HG03045 (cell line): ENCODE data around the gene SAC3D1.

ENCODE experiments used
- ATAC-seq: cut with Tn5 transposase; IDR thresholded peaks from one replicate; pipeline ENCODE4 v1.9.1; 2021; ENCODE audit warnings: mild to moderate bottlenecking, moderate library complexity; ENCODE audit not compliant: unreplicated experiment

Gene SAC3D1

DNA sequence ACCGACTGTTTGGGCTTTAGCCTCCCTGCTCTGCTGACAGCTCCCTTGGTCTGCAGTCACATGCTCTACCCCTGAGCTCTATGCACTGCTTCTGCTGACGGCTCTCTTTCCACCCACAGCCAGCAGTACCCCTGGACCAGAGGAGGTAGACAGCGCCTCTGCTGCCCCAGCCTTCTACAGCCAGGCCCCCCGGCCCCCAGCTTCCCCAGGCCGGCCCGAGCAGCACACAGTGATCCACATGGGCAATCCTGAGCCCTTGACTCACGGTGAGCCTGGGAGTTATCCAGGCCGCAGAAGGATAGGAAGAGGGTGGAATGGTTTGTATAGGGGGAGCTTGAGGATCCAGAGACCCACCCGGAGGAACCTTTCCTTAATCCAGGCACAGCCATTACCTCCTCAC is 45.8 kb downstream of the SAC3D1 start:
- no peak for ATAC-seq

DNA sequence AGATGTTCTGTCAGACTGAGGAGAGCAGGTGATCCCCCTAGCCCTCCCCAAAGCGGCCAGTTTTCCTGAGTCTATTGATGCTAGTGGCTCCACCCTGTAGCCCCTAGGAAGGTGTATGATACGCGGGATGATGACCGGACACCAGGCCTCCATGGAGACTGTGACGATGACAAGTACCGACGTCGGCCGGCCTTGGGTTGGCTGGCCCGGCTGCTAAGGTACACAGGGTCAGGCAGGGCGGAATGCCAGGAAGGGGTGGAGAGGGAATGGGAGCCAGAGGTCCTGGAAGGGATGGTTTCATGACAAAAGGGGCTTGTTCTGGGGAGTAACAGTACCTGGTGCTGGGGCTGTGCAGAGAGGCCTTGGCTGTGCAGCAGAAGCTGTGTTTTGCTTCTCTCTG is 46.2 kb downstream of the SAC3D1 start:
- no peak for ATAC-seq

DNA sequence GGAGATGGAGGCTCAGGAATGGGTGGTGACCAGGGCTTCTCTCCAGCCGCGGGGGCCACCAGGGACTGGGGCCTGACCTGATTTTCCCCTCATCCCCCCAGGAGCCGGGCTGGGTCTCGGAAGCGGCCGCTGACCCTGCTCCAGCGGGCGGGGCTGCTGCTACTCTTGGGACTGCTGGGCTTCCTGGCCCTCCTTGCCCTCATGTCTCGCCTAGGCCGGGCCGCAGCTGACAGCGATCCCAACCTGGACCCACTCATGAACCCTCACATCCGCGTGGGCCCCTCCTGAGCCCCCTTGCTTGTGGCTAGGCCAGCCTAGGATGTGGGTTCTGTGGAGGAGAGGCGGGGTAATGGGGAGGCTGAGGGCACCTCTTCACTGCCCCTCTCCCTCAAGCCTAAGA is 46.8 kb downstream of the SAC3D1 start:
- ATAC-seq, result no peak

DNA sequence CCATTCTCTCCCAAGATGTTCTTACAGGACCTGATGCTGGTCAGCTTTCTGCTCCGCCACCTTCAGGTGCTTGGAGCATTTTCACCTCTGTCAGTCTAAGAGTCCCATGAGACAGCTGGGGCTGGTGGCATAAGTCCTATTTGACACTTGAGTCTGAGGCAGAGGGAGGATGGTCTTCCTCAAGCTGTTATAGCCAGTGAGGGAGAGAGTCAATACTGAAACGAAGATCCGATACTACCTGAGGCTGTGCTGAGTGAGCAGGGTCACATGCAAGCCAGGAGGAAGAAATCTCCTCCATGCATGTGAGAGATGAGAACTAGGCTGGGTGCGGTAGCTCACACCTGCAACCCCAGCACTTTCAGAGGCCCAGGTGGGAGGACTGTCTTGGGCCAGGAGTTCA is 48.6 kb downstream of the SAC3D1 start:
- ATAC-seq, result no peak

DNA sequence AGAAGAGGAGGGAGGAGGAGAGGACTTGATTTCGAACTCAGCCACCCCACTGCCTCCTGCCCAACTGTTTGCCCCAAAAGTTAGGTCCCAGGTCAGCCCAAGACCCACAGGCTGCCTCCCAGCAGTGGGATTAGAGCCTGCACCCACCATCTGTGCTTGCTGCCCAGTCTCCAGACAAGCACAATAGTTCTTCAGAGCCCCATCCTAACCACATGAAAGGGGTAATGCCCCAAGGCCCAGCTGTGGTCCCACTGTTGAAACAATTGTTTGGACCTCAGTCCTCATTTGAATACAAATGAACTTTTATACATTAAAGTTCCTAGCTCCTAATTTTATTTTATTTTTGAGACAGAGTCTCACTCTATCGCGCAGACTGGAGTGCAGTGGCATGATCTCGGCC is 49.6 kb downstream of the SAC3D1 start:
- ATAC-seq, result no peak
